Measurements from ENCODE around the gene ARHGAP42.

Gene ARHGAP42

DNA sequence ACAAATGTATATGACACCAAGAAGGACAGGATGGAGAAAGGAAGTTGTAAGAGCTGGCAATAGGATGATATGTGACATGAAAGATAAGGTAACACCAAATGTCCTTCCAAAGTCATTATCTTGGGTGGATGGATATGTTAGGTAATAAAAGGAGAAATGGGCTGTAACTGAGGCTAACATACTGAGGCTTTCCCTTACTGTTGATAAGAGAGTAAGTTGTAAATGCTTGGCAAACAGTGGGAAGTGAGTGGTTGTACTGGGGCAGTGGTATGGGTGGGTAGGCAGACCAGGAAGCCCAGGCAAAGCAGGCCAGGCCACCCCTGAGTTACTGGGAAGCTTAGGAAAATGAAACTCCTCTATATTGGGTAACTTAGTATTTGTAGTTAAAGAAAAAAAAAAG lies 73.7 kb downstream of the ARHGAP42 start:
- no peak overlapping the region for H3K4me3 ChIP-seq (ENCODE audit: low read depth, low read length)
- TF ChIP-seq, protein P1, sequence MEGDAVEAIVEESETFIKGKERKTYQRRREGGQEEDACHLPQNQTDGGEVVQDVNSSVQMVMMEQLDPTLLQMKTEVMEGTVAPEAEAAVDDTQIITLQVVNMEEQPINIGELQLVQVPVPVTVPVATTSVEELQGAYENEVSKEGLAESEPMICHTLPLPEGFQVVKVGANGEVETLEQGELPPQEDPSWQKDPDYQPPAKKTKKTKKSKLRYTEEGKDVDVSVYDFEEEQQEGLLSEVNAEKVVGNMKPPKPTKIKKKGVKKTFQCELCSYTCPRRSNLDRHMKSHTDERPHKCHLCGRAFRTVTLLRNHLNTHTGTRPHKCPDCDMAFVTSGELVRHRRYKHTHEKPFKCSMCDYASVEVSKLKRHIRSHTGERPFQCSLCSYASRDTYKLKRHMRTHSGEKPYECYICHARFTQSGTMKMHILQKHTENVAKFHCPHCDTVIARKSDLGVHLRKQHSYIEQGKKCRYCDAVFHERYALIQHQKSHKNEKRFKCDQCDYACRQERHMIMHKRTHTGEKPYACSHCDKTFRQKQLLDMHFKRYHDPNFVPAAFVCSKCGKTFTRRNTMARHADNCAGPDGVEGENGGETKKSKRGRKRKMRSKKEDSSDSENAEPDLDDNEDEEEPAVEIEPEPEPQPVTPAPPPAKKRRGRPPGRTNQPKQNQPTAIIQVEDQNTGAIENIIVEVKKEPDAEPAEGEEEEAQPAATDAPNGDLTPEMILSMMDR (IDR thresholded peaks at IDR 0.05; ENCODE audit: low read depth, low read length) = no peak

DNA sequence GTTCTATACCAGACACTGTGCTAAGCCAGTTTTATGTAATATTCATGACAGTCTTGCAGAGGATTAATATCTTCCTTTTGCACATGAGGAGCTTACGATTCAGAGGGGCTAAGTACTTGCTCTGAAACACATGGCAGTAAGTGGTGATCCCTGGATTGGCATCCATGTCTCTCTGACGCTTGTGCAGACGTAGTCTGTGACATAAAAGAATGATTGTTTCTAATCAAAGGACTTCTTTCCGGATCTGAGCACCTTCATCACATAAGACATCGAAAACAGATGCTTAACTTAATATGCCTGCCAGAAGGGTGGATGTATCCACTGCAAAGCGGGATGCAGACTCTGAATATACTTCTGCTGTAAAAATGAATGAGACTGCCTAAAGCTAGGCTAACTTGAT lies 74.8 kb downstream of the ARHGAP42 start:
- TF ChIP-seq, protein P1 (IDR thresholded peaks at IDR 0.05; ENCODE audit: low read depth, low read length) = no peak

DNA sequence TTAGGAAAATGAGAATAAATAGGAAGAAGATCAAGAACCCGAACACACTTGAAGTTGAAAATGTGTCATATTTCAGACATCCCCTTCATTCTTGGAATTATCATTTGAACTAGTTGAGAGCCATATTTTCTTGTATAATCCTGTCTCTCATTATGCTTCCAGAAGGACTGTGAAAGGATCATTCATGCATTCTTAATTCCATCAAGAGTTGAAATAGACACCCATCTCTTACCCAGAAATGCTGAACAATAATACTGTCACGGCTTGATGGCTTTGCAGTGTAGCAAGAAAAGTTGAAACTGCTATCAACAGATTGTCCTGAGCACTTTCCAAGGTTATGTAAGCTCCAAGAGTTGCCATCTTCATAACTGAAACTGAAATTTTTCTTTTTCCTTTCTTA lies 79.7 kb downstream of the ARHGAP42 start:
- TF ChIP-seq, protein P1 (IDR thresholded peaks at IDR 0.05; ENCODE audit: low read depth, low read length) = no peak

More for the DNA sequence above, 74.8 kb downstream of the ARHGAP42 start:
- no peak overlapping the region for H3K4me3 ChIP-seq (ENCODE audit: low read depth, low read length)

DNA sequence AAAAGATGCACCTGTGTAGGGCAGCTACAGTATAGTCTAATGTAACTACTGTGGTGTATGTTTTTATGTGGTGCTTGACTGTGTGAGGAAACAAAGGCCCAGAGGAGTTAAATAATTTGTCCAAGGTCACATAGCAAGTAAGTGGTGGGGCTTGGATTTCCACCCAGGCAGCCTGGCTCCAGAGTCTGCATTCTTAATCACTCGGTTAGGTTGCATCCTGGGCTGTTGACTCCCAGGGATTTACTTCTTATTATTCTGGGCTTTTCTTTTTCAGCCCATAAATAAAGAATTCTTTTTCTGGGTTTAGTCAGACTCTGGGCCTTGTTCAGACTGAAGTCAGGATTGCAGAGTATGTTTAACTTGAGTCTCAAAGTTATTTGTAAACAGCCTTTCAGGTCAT lies 82.1 kb downstream of the ARHGAP42 start:
- H3K4me3 ChIP-seq (ENCODE audit: low read depth, low read length) = no peak overlapping the region
- TF ChIP-seq, protein P1 (IDR thresholded peaks at IDR 0.05; ENCODE audit: low read depth, low read length) = no peak

More for the DNA sequence above, 79.7 kb downstream of the ARHGAP42 start:
- no peak overlapping the region for H3K4me3 ChIP-seq (ENCODE audit: low read depth, low read length)

DNA sequence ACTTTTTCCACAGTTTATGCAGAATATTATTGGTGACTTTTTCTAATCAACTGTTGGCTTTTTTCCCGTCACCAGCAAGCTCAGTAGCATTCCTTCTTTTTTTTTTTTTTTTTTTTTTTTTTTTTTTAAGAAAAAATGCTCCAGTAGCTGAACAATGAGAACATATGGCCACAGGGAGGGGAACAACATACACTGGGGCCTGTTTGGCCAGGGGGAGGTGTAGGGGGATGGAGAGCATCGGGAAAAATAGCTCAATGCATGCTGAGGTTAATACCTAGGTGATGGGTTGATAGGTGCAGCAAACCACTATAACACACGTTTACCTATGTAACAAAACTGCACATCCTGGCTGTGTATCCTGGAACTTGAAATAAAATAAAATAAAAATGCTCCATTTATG lies 82.5 kb downstream of the ARHGAP42 start:
- TF ChIP-seq, protein P1 (IDR thresholded peaks at IDR 0.05; ENCODE audit: low read depth, low read length) = no peak
- no peak overlapping the region for H3K4me3 ChIP-seq (ENCODE audit: low read depth, low read length)

DNA sequence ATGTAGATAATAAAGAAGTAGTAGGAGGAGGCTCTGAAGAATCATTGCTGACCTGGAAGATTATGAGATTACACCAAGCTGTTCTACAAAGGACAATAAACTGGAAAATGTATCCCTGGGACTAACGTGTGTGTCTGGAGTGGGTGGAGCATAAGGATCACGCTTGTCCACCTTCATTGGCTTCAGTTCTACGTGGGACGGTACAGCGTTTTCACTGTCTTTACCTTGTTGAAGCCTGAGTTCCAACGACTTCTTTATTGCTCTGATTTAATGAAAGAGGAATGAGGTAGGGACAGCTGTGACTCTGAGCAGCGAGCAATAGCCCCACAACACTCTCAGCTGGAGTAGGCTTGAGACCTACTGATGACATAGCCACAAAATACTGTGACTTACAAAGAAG lies 87.0 kb downstream of the ARHGAP42 start:
- H3K4me3 ChIP-seq (ENCODE audit: low read depth, low read length) = no peak overlapping the region
- TF ChIP-seq, protein P1 (IDR thresholded peaks at IDR 0.05; ENCODE audit: low read depth, low read length) = no peak

DNA sequence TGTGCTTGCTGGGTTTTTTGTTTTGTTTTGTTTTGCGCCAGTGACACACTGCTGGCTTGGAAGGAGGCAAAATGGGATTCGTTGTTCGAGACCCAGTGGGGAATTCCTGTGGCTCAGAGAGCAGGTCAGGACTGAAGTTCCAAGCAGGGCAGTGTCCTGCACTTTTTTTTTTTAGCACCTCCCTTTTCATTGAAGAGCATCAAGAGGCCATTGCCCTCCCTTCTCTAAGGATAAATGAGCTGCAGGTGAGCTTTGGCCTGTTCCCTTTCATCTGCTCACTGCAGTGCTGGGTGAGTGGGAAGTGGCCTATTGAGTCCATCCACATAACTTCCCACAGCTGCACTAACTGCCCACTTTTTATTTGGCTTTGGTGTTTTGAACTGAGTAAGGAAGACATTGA lies 87.8 kb downstream of the ARHGAP42 start:
- TF ChIP-seq, protein P1 (IDR thresholded peaks at IDR 0.05; ENCODE audit: low read depth, low read length) = no peak
- H3K4me3 ChIP-seq (ENCODE audit: low read depth, low read length) = no peak overlapping the region

Measured in WI38 (cell line).